Stimulated activated CD8-positive, alpha-beta memory T cell treated with anti-CD3 and anti-CD28 coated beads, Interleukin-4, amount 100 ng/mL, for 24 hours (primary cell): ENCODE data around the gene TPST2.

ENCODE experiments used
- DNase-seq: peaks from one replicate; pipeline ENCODE4 v3.0.0-alpha.2; 2020; ENCODE audit warnings: low read depth

Gene TPST2

GRCh38 chr22:26553056-26553752, 36.7 kb downstream of the TPST2 start:
- no peak for DNase-seq

- no peak for DNase-seq
Observed at GRCh38 chr22:26552466-26552865, 37.5 kb downstream of the TPST2 start.

- no peak for DNase-seq
Observed at GRCh38 chr22:26551568-26551967, 38.4 kb downstream of the TPST2 start.

GRCh38 chr22:26550498-26551033, 39.4 kb downstream of the TPST2 start:
- DNase-seq = no peak

GRCh38 chr22:26549902-26550497, 39.9 kb downstream of the TPST2 start:
- DNase-seq = no peak

- no peak for DNase-seq
Observed at GRCh38 chr22:26548984-26549383, 40.9 kb downstream of the TPST2 start.

- no peak for DNase-seq
Observed at GRCh38 chr22:26548303-26548702, 41.6 kb downstream of the TPST2 start.

- DNase-seq = no peak
Observed at GRCh38 chr22:26547837-26548236, 42.1 kb downstream of the TPST2 start.

- peak; percentile 26 for DNase-seq
Observed at GRCh38 chr22:26547426-26547825, 42.5 kb downstream of the TPST2 start.

GRCh38 chr22:26546282-26546681, 43.6 kb downstream of the TPST2 start:
- no peak for DNase-seq

GRCh38 chr22:26545827-26546226, 44.1 kb downstream of the TPST2 start:
- DNase-seq = no peak

- DNase-seq = no peak
Observed at GRCh38 chr22:26545385-26545784, 44.5 kb downstream of the TPST2 start.

- DNase-seq = no peak
Observed at GRCh38 chr22:26544489-26544888, 45.4 kb downstream of the TPST2 start.

- DNase-seq = no peak
Observed at GRCh38 chr22:26542831-26543230, 47.1 kb downstream of the TPST2 start.

GRCh38 chr22:26541167-26541819, 48.6 kb downstream of the TPST2 start:
- DNase-seq = no peak

- DNase-seq = no peak
Observed at GRCh38 chr22:26540119-26540518, 49.8 kb downstream of the TPST2 start.

GRCh38 chr22:26536762-26537134, 53.2 kb downstream of the TPST2 start:
- DNase-seq = no peak

- no peak for DNase-seq
Observed at GRCh38 chr22:26536056-26536761, 53.7 kb downstream of the TPST2 start.

GRCh38 chr22:26535603-26535908, 54.4 kb downstream of the TPST2 start:
- no peak for DNase-seq

- DNase-seq = no peak
Observed at GRCh38 chr22:26534874-26535602, 54.9 kb downstream of the TPST2 start.

GRCh38 chr22:26534171-26534855, 55.6 kb downstream of the TPST2 start:
- DNase-seq = no peak

GRCh38 chr22:26529345-26529744, 60.6 kb downstream of the TPST2 start:
- no peak for DNase-seq
